VCaP (cell line): ENCODE data around the gene TBP.
"Not testable (repeated sequence)": the region's sequence is repeated elsewhere in the genome, so short reads cannot be mapped to it uniquely, and the experiment has no call there.

Experiments used
- H3K27ac ChIP-seq: fragments of 450-650 bp; 2 replicates; pipeline ENCODE4 v1.5.1; 2017
- CTCF ChIP-seq: fragments of 450-650 bp; conservative IDR thresholded peaks from 2 replicates; pipeline ENCODE4 v1.5.1; 2017; ENCODE audit warnings: mild to moderate bottlenecking, moderate library complexity

The TBP gene

GRCh38 chr6:170512249-170512648 is 41.9 kb upstream of the TBP start:
- no peak for TF ChIP-seq CTCF
- H3K27ac ChIP-seq = no peak overlapping the region

- no peak for TF ChIP-seq CTCF
- no peak overlapping the region for H3K27ac ChIP-seq
Measured at GRCh38 chr6:170514908-170515307, 39.3 kb upstream of the TBP start.

DNA sequence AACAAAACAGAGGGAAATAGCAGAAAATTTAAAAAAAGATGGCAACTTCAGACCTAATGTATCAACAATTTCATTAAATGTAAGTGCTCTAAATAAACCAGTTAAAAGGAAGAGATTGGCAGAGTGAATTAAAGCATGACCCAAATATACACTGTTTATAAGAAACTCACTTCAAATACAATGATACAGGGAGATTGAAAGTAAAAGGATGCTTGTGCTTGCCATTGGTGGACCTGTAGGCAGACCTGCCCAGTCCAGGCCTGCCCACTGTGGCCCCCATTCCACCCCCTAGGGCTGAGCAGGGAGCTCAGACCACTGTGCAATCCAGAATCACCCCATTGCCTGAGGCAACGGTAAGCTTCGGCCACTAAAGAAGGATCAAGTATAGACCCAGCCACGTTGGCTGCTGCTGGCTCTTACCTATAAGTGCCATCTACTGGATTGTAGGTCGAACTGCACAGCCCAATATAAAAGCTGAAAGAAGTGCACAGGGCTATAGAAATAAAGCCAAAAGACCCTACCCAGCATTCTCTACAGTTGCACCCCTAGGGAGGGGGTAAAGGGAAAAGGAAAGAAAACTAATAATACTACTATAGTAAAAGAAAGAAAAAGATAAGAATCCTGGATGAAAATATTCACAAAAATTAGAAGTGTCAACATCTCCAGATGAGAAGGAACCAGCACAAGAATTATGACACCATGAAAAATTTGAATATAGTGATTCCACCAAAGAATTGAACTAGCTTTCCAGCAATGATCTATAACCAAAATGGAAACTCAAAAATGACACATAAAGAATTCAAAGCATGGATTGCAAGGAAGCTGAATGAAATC is 37.2 kb upstream of the TBP start:
- H3K27ac ChIP-seq = no peak overlapping the region
- TF ChIP-seq CTCF = peak; percentile 93

DNA sequence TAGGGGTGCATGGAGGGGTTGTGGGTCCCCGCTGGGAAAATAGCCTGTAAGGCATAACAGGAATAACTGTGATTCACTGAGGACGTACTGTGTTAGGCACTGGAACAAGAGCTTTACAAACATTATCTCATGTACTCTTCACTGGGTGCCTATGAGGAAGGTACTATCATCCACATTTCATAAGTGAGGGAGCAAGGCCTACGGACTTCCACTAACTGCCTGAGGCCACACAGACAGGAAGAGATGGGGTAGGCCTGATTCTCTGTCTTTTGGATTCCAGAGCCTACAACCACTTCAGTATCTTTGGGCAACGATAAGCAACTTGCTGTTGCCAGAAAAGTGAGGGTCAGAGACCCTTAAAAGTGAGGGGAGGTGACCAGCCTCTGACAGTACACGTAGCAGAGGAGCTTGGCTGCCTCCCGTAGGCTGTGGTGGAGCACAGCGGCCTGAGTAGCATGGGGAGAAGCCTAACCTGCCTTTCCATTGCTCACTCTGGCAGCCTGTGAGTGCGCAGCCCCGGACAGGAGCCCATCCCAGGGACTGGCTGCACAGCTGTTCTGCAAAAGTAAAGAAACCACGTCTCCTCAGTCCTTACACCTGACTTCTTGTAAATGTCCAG is 31.5 kb upstream of the TBP start:
- peak; percentile 63 for TF ChIP-seq CTCF
- no peak overlapping the region for H3K27ac ChIP-seq

DNA sequence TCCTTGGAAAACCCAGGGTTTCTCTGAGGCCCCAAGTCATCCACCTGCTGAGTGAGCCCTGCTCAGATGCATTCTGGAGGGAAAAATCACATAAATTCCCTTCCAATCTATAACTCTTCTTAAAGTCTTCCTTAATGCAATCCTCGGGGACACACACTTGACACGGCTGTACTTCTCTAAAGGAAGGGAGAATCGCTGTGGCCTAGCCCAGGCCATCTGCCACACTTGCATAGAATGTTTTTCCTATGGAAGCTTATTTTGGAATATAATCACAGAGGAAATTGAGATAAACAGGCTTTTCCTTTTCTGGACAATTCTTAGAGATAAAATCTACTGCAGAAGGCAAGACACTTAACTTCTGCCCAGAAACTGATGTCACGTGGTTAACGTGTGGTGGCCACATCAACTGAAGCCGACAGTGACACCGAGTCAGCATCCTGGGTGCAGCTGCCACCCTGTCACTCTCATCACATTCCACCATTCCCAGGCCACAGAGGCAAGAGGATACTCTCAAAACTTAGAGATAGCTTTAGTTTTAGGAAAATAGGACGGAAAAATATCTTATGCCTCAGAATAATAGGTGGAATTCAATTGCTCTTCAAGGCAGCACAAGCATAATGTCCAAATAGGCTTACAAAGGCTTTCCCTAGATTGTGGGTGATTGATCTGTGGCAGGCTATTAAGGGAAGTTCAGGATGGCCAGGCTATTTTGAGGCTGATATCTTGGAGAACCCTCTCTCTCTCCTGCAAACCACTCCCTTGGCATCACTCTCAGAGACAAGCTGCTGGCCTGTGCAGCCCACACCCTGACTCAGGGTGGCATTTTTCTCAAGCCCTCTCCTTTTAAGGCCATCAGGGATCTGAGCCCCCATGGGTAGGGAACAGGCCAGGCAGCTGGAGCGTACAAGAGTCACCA is 30.7 kb upstream of the TBP start:
- no peak for TF ChIP-seq CTCF

GRCh38 chr6:170524172-170524502 is 30.0 kb upstream of the TBP start:
- no peak for TF ChIP-seq CTCF
- H3K27ac ChIP-seq = no peak overlapping the region

More for the DNA sequence above, 30.7 kb upstream of the TBP start:
- H3K27ac ChIP-seq = no peak overlapping the region

- TF ChIP-seq CTCF = no peak
- H3K27ac ChIP-seq = no peak overlapping the region
Measured at GRCh38 chr6:170525795-170526194, 28.4 kb upstream of the TBP start.

DNA sequence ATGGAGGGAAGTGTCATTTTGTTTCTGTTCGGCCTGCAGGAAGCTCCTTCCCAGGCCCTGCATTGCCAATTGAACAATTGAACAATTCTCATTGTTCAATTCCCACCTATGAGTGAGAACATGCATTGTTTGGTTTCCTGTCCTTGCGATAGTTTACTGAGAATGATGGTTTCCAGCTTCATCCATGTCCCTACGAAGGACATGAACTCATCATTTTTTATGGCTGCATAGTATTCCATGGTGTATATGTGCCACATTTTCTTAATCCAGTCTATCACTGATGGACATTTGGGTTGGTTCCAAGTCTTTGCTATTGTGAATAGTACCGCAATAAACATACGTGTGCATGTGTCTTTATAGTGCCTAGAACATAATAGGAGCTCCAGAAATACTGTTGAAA is 26.2 kb upstream of the TBP start:
- not testable (repeated sequence) for H3K27ac ChIP-seq
